C4-2B (cell line): ENCODE results near the gene TMED1.

Experiments used
- ZFX ChIP-seq: fragments of 450-650 bp; IDR thresholded peaks from 2 replicates; pipeline ENCODE4 v1.6.1; 2017
- TF ChIP-seq, protein P1 (sequence below): fragments of 450-650 bp; conservative IDR thresholded peaks from 2 replicates; pipeline ENCODE4 v1.5.1; 2017; ENCODE audit warnings: mild to moderate bottlenecking

DNA sequence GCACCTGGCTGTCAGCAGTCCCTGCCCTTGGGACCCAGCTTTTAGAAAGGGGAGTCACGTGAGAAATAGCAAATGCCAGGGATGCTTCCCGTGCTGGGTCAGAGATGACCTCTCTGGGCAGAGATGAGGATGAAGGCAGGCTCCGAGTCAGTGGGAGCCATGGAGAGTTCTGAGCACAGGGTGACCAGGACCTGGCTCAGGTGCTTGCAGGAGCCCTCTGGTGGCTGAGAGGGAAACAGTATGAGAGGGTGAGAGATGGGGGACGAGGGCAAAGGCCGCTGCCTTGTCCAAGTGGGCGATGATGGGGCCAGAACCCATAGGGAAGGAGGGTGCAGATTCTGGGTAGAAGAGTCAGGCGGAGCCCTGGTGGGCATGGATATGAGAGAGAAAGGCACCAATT lies 15.8 kb downstream of the TMED1 start:
- TF ChIP-seq, protein P1, sequence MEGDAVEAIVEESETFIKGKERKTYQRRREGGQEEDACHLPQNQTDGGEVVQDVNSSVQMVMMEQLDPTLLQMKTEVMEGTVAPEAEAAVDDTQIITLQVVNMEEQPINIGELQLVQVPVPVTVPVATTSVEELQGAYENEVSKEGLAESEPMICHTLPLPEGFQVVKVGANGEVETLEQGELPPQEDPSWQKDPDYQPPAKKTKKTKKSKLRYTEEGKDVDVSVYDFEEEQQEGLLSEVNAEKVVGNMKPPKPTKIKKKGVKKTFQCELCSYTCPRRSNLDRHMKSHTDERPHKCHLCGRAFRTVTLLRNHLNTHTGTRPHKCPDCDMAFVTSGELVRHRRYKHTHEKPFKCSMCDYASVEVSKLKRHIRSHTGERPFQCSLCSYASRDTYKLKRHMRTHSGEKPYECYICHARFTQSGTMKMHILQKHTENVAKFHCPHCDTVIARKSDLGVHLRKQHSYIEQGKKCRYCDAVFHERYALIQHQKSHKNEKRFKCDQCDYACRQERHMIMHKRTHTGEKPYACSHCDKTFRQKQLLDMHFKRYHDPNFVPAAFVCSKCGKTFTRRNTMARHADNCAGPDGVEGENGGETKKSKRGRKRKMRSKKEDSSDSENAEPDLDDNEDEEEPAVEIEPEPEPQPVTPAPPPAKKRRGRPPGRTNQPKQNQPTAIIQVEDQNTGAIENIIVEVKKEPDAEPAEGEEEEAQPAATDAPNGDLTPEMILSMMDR = no peak
- no peak for TF ChIP-seq ZFX
